ENCODE results near the gene HAAO.

The HAAO gene

GRCh38 chr2:42767899-42768705, 24.3 kb downstream of the HAAO start:
- no peak for DNase-seq (ENCODE audit: low read depth)

- DNase-seq (ENCODE audit: low read depth): no peak
Observed at GRCh38 chr2:42767080-42767898, 25.1 kb downstream of the HAAO start.

DNA sequence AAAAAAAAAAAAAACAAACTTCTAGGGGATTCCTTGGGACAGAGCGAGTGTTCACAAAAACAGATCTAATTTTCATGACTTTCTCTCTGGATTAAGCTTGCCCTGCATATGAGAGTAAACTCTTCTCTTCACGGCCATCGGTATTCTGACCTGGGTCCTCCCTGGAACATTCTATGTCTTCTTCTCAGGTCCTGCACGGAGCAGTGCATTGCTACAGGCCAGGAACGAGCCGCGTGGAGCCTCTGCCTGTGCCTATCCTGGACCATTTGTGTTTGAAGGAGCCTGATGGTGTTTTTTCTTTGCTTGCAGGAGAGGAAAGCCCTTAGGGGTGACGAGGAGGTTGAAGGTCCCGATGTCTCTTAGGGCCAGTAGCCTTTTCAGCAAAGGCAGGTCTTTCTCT, 26.7 kb downstream of the HAAO start:
- DNase-seq (ENCODE audit: low read depth): no peak

DNA sequence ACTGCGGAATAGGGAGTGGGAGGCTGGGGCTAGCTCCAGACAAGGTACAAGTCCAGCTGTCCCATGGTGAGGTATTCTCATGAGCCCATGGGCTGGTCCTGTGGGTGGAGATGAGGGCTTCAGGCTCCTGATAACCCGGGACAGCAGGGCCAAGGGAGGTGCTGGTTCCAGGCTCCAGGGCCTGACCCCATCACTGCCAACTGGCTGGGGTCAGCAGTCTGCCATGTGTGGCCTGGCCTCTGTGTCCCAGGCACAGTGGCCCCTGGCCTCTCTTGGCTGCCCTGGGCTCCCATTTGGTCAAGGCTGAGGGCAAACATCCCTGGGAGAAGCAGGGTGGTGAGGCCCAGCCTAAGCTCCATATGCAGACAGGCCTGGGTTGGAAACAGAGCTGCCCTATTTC, 27.5 kb downstream of the HAAO start:
- DNase-seq (ENCODE audit: low read depth): no peak

GRCh38 chr2:42764096-42764495, 28.3 kb downstream of the HAAO start, which contains the start of gene OXER1:
Gene OXER1 (minus strand): TSS chr2:42764135. CDS start chr2:42764062, 73 bp downstream.
- DNase-seq (ENCODE audit: low read depth): no peak

GRCh38 chr2:42762823-42763804, 29.3 kb downstream of the HAAO start:
- no peak for DNase-seq (ENCODE audit: low read depth)

DNA sequence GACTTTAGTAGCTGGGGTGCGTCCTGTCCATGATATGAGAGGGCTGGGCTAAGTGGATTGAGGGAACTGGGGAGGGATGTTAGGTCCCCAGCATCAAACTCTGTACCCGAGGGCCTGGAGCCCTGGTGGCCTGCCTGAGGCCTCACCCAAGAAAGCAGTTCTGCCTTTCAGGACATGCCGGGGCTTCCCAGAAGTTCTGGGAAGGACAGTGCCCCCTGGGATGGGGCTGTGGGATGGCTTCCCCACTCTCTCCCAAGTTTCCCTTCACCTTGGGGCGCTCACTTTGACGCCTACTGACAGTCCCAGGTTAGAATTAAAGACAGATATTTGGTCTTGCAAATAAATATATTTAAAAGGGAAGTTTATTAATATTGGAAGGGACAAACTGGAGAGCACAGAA, 30.2 kb downstream of the HAAO start:
- no peak for DNase-seq (ENCODE audit: low read depth)

- no peak for DNase-seq (ENCODE audit: low read depth)
Observed at GRCh38 chr2:42761554-42761953, 30.8 kb downstream of the HAAO start.

- DNase-seq (ENCODE audit: low read depth): no peak
Observed at GRCh38 chr2:42758751-42759150, 33.6 kb downstream of the HAAO start.

DNA sequence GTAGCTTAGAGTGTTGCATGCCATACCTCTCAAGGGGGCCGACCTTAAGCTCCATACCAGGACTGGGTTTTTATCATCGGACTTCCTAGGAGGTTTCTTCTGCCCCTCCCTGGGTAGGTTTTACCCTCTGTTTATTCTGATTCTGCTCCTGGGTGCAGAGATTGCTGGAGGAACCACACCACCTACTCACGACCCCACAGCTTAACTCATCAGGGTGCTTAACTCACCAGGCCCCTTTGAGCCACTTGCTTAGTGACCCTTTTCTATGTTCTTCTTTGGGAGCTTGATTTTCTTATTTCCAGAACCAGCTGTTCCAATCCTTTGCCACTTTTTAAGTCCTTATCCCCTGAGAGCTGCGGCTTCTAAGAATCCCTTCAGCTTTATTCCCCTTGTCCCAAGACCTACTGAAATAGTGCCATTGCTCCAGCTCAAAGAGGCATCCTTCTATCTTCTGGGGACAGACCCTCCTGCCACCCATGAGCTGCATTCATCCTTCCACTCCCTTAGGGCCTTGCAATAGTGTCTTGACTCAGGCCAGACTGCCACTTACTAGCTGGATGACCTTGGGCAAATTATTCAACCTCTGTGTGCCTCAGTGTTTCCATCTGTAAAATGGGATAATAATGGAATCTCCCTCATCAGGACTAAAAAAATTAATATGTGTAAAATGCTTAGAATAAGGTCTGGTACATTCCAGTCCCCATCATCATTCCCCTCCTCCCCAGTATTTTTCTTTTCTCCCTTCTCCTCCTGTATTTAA, 34.2 kb downstream of the HAAO start:
- no peak for DNase-seq (ENCODE audit: low read depth)

DNA sequence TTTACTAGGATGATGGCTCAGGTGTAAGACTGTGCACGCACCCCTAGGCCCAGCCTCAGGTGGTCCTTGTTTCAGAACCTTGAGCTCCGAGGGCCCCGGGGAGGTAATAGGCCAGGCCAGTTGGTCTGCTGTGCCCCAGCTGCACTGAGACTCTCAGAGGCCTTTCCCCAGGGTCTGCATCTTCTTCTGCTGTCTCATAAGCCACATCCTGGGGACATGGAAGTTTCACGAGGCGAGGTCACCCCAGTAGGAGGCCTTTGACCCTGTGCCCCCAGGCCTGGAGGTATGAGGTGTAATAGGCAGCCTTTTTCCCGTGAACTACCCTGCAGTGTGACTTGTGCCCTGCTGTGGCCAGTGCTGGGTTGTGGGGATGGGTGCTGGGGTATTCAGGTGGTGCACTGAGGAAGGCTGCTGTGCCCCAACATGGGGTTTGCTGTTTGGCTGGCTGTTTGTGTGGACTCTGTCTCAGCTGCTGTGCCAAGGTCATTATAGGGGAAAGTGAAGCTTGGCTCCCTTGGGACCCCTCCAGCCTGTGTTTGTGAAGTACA, 35.3 kb downstream of the HAAO start:
- no peak for DNase-seq (ENCODE audit: low read depth)

DNA sequence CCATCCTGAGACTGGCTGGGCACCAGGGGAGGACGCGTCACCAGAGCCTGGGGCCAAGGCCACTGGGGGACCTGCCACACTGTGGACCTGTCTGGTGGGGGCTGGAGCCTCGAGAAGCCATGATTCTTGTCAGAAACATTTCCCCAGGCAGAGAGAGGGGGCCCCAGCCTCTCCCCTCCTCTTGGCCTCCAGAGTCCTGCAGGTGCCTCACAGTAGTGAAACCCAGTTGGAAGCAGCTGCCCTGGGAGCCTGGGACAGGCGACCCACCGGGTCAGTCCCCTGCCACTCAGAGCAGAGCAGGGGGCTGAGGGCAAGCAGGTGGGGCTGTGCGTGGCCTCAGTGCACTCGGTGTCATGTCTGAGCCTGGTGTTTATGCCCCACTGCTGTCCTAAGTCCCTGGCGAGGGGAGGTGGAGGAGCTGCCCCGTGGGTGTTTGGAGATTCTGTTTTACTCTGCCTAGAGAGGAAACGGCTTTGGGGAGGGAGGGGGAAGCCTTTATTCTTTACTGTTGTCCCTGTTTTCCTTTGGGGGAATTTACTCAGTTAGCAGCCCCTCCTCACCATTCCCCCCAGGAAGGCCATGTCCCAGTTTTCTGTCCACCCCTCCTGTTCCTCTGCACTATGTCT, 36.1 kb downstream of the HAAO start:
- DNase-seq (ENCODE audit: low read depth): no peak

DNA sequence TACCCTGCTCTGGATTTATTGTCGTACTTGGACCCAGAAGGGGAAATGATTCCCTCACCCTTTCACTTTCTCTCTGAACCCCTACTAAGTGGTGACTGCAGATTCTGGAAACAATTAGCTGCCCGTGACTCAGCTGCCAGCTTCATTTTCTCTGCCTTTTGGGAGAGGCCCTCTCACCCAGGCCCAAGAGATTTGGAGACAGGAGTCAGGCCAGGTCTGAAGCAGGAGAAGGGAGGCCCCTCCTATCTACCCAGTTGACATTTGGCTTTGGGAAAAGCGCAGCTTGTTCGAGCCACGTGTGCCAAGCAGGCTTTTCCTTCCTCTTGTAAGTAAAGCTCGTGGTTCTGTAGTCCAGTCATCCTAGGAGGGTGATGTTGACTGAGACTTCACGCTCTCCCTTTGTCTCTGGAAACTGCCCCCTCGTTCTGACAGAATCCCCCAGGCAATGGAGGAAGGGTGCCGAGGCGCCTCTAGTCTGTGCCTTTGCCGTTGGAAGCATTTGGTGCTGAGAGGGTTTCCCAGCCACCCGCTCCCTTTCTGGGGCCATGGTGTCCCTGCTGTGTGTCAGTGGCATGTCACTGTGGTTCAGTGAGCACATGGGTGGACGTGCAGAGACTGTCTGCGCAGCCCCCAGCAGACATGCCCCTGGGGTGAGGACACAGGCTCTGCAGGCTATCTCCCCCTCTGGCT, 37.0 kb downstream of the HAAO start:
- DNase-seq (ENCODE audit: low read depth): peak; percentile 33

GRCh38 chr2:42754776-42755140, 37.6 kb downstream of the HAAO start:
- DNase-seq (ENCODE audit: low read depth): no peak

- no peak for DNase-seq (ENCODE audit: low read depth)
Observed at GRCh38 chr2:42754021-42754775, 38.2 kb downstream of the HAAO start.

- DNase-seq (ENCODE audit: low read depth): no peak
Observed at GRCh38 chr2:42752816-42753813, 39.3 kb downstream of the HAAO start.

GRCh38 chr2:42752314-42752713, 40.1 kb downstream of the HAAO start:
- DNase-seq (ENCODE audit: low read depth): no peak

- DNase-seq (ENCODE audit: low read depth): no peak
Observed at GRCh38 chr2:42748840-42749239, 43.5 kb downstream of the HAAO start.

Data from stromal cell of bone marrow (primary cell).